Endodermal cell (in vitro differentiated cells): ENCODE results near the gene NNAT. TPM values are rescaled to one million over a fixed set of nuclear protein-coding genes. Genes with fewer than 3 reads are reported as not detected.

Experiments
- DNase-seq: peaks from one replicate; pipeline ENCODE4 v3.0.0-alpha.2; 2017
- H3K27ac ChIP-seq: 2 replicates; pipeline ENCODE4 v1.5.1; 2013; ENCODE audit warnings: mild to moderate bottlenecking, low read depth, low read length, moderate library complexity
- H3K27me3 ChIP-seq: 2 replicates; pipeline ENCODE4 v1.6.1; 2013; ENCODE audit warnings: mild to moderate bottlenecking, low read length, moderate library complexity; ENCODE audit not compliant: insufficient read depth, control insufficient read depth, poor library complexity, severe bottlenecking
- H3K36me3 ChIP-seq: 2 replicates; pipeline ENCODE4 v1.7.0; 2013; ENCODE audit warnings: mild to moderate bottlenecking, low read length, moderate library complexity; ENCODE audit not compliant: control insufficient read depth, insufficient read depth
- H3K4me1 ChIP-seq: one replicate; pipeline ENCODE4 v1.7.0; 2013; ENCODE audit warnings: low read length; ENCODE audit not compliant: control insufficient read depth, insufficient read depth
- H3K4me3 ChIP-seq: 2 replicates; pipeline ENCODE4 v1.5.1; 2013; ENCODE audit warnings: mild to moderate bottlenecking, low read length, moderate library complexity
- H3K9ac ChIP-seq: 2 replicates; pipeline ENCODE4 v1.6.1; 2013; ENCODE audit warnings: mild to moderate bottlenecking, low read length, moderate library complexity; ENCODE audit not compliant: poor library complexity, severe bottlenecking; ENCODE audit errors: extremely low read depth
- H3K9me3 ChIP-seq: 2 replicates; pipeline ENCODE4 v1.6.1; 2013; ENCODE audit warnings: mild to moderate bottlenecking, low read length, moderate library complexity; ENCODE audit not compliant: control insufficient read depth
- H3K27ac Mint-ChIP-seq: 2 replicates; pipeline ENCODE4 v1.8.0; 2020; ENCODE audit warnings: mixed read lengths
- H3K27me3 Mint-ChIP-seq: 2 replicates; pipeline ENCODE4 v1.8.0; 2021; ENCODE audit warnings: mild to moderate bottlenecking, mixed read lengths; ENCODE audit not compliant: insufficient read depth
- H3K36me3 Mint-ChIP-seq: 2 replicates; pipeline ENCODE4 v1.8.0; 2020; ENCODE audit warnings: low read depth, mixed read lengths
- H3K4me1 Mint-ChIP-seq: 2 replicates; pipeline ENCODE4 v1.8.0; 2020; ENCODE audit warnings: mixed read lengths
- H3K4me3 Mint-ChIP-seq: 2 replicates; pipeline ENCODE4 v1.8.0; 2020; ENCODE audit warnings: mild to moderate bottlenecking, moderate library complexity, mixed read lengths
- H3K9me3 Mint-ChIP-seq: 2 replicates; pipeline ENCODE4 v1.8.0; 2020; ENCODE audit warnings: mild to moderate bottlenecking, mixed read lengths
- WGBS, 2 experiments: methylation state at CpG; one replicate each; pipeline versions ENCODE4 v1.1.5 to v1.1.7; 2013; ENCODE audit warnings: missing lambda C conversion rate in 2 of 2, mixed read lengths in 1 of 2; ENCODE audit not compliant: insufficient coverage in 1 of 2, insufficient read length in 1 of 2; 5-methylcytosine and 5-hydroxymethylcytosine counted together
- total RNA-seq, 2 donors: library from RNA; stranded (reverse); fragmentation: NEBNext Ultra II Directional in 1 of 2; extraction: Animal tissue kit (Norgen Biotek cat#: 25700) in 1 of 2; gene quantifications; 2 replicates in 1 of 2; 3 replicates in 1 of 2; pipeline ENCODE4 v1.2.1, GENCODE V29; 2021
- TF ChIP-seq, protein P1 (sequence below): fragments of 200-600 bp; sonication (generic); conservative IDR thresholded peaks from 2 replicates; pipeline ENCODE4 v1.5.0; 2021; ENCODE audit warnings: antibody characterized with exemption, mild to moderate bottlenecking

The NNAT gene
- total RNA-seq, 2 donors from 2014 or later = 16.8 to 27.3 TPM

DNA sequence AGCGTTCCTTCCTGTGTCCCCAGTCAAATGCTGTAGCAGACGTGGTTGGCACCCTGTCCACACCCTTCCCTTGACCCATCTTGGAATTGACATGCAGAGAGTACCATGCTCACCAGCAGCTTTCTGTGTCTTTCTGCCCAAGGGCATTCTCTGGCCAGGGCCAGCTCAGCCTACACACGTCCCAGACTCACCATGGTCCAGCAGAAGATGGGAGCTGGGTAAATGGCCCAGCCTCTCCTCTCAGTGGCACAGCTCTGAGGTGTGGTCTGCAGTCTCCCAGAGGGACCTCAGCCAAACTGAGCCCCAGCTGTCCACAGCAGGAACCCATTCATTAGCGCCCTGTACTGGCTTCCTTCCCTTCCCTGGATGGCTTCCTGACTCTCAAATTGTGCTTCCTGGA is 37.7 kb downstream of the NNAT start:
- H3K9me3 Mint-ChIP-seq = no peaks in the 10 kb centered on the region
- Histone ChIP-seq H3K36me3 (no peaks in the 10 kb centered on the region), H3K4me3 (no peak overlapping the region), H3K27ac (no peak overlapping the region), H3K9me3 (no peaks in the 10 kb centered on the region), H3K4me1 (no peaks in the 10 kb centered on the region), H3K27me3 (no peaks in the 10 kb centered on the region), H3K9ac (no peak overlapping the region)
- no peaks in the 10 kb centered on the region for H3K4me1 Mint-ChIP-seq
- H3K4me3 Mint-ChIP-seq = no peak overlapping the region
- H3K36me3 Mint-ChIP-seq = no peaks in the 10 kb centered on the region
- no peaks in the 10 kb centered on the region for H3K27me3 Mint-ChIP-seq
- no peak overlapping the region for H3K27ac Mint-ChIP-seq
- 83 to 91% methylated on average over 2 to 4 of the region's 4 CpGs for WGBS, 2 experiments
- DNase-seq = no peak
- TF ChIP-seq, protein P1, sequence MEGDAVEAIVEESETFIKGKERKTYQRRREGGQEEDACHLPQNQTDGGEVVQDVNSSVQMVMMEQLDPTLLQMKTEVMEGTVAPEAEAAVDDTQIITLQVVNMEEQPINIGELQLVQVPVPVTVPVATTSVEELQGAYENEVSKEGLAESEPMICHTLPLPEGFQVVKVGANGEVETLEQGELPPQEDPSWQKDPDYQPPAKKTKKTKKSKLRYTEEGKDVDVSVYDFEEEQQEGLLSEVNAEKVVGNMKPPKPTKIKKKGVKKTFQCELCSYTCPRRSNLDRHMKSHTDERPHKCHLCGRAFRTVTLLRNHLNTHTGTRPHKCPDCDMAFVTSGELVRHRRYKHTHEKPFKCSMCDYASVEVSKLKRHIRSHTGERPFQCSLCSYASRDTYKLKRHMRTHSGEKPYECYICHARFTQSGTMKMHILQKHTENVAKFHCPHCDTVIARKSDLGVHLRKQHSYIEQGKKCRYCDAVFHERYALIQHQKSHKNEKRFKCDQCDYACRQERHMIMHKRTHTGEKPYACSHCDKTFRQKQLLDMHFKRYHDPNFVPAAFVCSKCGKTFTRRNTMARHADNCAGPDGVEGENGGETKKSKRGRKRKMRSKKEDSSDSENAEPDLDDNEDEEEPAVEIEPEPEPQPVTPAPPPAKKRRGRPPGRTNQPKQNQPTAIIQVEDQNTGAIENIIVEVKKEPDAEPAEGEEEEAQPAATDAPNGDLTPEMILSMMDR = no peak

GRCh38 chr20:37559312-37560027 is 38.4 kb downstream of the NNAT start:
- H3K4me1 ChIP-seq = no peaks in the 10 kb centered on the region
- H3K9ac ChIP-seq = no peak overlapping the region
- TF ChIP-seq, protein P1 = no peak
- 89 to 93% methylated on average over 9 to 11 of the region's 11 CpGs for WGBS, 2 experiments
- no peak overlapping the region for H3K27ac Mint-ChIP-seq
- H3K4me3 Mint-ChIP-seq = no peak overlapping the region
- H3K4me3 ChIP-seq = no peak overlapping the region
- no peak overlapping the region for H3K27ac ChIP-seq
- H3K27me3 Mint-ChIP-seq = no peaks in the 10 kb centered on the region
- no peaks in the 10 kb centered on the region for H3K4me1 Mint-ChIP-seq
- H3K9me3 ChIP-seq = no peaks in the 10 kb centered on the region
- H3K27me3 ChIP-seq = no peaks in the 10 kb centered on the region
- H3K36me3 Mint-ChIP-seq = no peaks in the 10 kb centered on the region
- no peaks in the 10 kb centered on the region for H3K9me3 Mint-ChIP-seq
- no peaks in the 10 kb centered on the region for H3K36me3 ChIP-seq
- DNase-seq = no peak

DNA sequence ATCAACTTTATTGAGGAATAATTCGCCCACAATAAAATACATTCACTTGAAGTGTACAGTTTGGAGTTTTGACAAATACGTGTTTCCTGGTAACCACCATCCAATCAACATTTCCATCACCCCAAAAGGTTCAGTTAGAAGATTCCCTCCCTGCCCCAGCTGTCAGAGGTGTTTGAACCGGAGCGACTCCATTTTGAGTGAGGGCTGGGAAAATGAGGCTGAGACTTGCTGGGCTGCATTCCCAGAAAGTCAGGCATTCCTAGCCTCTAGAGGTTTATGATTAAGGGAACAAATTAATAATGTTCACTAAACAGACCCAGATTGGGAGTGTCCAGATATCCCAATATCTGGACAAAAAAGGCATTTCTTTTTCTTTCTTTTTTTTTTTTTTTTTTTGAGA is 39.6 kb downstream of the NNAT start:
- Histone ChIP-seq H3K27ac (no peak overlapping the region), H3K4me3 (no peak overlapping the region), H3K9me3 (no peaks in the 10 kb centered on the region), H3K9ac (no peak overlapping the region), H3K27me3 (no peaks in the 10 kb centered on the region), H3K4me1 (no peaks in the 10 kb centered on the region), H3K36me3 (no peaks in the 10 kb centered on the region)
- H3K27me3 Mint-ChIP-seq = peaks cover 6% of the 10 kb centered on the region
- H3K4me3 Mint-ChIP-seq = no peak overlapping the region
- no peaks in the 10 kb centered on the region for H3K36me3 Mint-ChIP-seq
- no peaks in the 10 kb centered on the region for H3K9me3 Mint-ChIP-seq
- H3K27ac Mint-ChIP-seq = no peak overlapping the region
- WGBS, 2 experiments = 83 to 91% methylated on average over 1 to 4 of the region's 4 CpGs
- TF ChIP-seq, protein P1 = no peak
- peaks cover 5% of the 10 kb centered on the region for H3K4me1 Mint-ChIP-seq
- DNase-seq = no peak
